Activated CD8-positive, alpha-beta T cell treated with anti-CD3 and anti-CD28 coated beads for 36 hours (primary cell): ENCODE measurements around the gene NAA40. TPM values are rescaled to one million over a fixed set of nuclear protein-coding genes. Genes with fewer than 3 reads are reported as not detected.

Experiments
- ATAC-seq: fragments of 200-7000 bp; cut with Tn5 transposase; one replicate; pipeline ENCODE4 v1.10.0; 2021; ENCODE audit warnings: mild to moderate bottlenecking, moderate library complexity
- CTCF ChIA-PET: fragments of 350-600 bp; sonication (Branson Sonifier 250); formaldehyde crosslinking; loops from one replicate; lab custom pipeline; 2021; ENCODE audit warnings: antibody characterized with exemption; lab: Charles Lee
- POLR2A ChIA-PET: fragments of 350-600 bp; sonication (Branson Sonifier 250); formaldehyde crosslinking; loops from one replicate; lab custom pipeline; 2021; ENCODE audit warnings: antibody characterized with exemption; lab: Charles Lee
- DNase-seq: peaks from one replicate; pipeline ENCODE4 v3.0.0-alpha.2; 2020
- H3K27ac Mint-ChIP-seq: one replicate; pipeline ENCODE4 v1.8.0; 2021; ENCODE audit warnings: mild to moderate bottlenecking, mixed read lengths
- H3K27me3 Mint-ChIP-seq: one replicate; pipeline ENCODE4 v1.8.0; 2021; ENCODE audit warnings: mixed read lengths
- H3K36me3 Mint-ChIP-seq: one replicate; pipeline ENCODE4 v1.8.0; 2021; ENCODE audit warnings: low read depth, mixed read lengths
- H3K4me1 Mint-ChIP-seq: one replicate; pipeline ENCODE4 v1.8.0; 2021; ENCODE audit warnings: low read depth, mixed read lengths
- H3K4me3 Mint-ChIP-seq: one replicate; pipeline ENCODE4 v1.8.0; 2021; ENCODE audit warnings: mild to moderate bottlenecking, moderate library complexity, mixed read lengths
- H3K9me3 Mint-ChIP-seq: one replicate; pipeline ENCODE4 v1.8.0; 2021; ENCODE audit warnings: mixed read lengths
- intact Hi-C: fragments of 100-400 bp; cut with micrococcal nuclease; formaldehyde crosslinking; loops from one replicate; pipeline ENCODE4 v1.10.0; 2022
- total RNA-seq, 2 experiments: library from RNA; stranded (reverse); gene quantifications; one replicate each; pipeline ENCODE4 v1.2.3, GENCODE V29; 2021
- TF ChIP-seq, protein P1 (sequence below): fragments of 200-600 bp; IDR thresholded peaks from one replicate; pipeline ENCODE4 v1.8.0; 2022; ENCODE audit warnings: antibody characterized with exemption, mild to moderate bottlenecking

The NAA40 gene
- total RNA-seq, 2 experiments from 2014 or later, result 18.5 to 20.5 TPM

DNA sequence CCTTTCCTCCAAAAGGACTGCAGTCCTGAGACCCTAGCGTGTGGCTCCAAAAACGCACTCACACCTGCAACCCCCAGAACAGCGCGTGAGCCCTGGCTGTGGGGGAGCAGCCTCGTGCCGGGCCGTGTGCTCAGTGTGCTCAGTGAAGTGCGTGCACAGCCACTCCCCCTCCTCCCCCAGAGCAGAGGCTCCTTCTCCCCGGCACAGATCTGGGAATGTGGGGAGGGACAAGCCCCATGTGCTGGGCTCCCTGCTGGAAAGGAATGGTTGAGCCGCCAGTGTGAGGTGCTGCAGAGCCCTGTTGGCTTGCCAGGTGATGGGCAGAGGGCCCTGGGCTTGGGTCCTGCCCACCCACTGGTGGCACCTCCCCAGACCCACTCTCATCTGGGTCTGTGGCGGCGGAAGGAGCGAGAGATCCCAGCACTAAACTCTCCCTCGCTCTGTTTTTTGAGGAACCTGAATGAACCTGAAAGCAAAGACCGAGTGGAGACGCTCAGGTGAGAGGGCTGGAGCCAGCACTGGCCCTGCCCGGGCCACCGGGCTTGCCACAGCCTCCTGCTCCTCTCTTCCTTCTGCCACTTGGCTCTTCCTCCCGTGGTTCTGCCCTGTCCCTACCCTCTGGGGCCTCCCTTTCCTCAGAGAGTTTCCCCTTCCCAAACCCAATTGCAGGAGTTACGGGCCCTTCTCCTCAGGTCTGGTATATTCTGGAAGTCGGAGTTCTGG, 30.8 kb upstream of the NAA40 start:
- Mint-ChIP-seq H3K27ac (no peak overlapping the region), H3K36me3 (peaks cover 33% of the 10 kb centered on the region), H3K4me1 (peaks cover 2% of the 10 kb centered on the region), H3K4me3 (no peak overlapping the region), H3K27me3 (no peaks in the 10 kb centered on the region), H3K9me3 (no peaks in the 10 kb centered on the region)
- TF ChIP-seq, protein P1, sequence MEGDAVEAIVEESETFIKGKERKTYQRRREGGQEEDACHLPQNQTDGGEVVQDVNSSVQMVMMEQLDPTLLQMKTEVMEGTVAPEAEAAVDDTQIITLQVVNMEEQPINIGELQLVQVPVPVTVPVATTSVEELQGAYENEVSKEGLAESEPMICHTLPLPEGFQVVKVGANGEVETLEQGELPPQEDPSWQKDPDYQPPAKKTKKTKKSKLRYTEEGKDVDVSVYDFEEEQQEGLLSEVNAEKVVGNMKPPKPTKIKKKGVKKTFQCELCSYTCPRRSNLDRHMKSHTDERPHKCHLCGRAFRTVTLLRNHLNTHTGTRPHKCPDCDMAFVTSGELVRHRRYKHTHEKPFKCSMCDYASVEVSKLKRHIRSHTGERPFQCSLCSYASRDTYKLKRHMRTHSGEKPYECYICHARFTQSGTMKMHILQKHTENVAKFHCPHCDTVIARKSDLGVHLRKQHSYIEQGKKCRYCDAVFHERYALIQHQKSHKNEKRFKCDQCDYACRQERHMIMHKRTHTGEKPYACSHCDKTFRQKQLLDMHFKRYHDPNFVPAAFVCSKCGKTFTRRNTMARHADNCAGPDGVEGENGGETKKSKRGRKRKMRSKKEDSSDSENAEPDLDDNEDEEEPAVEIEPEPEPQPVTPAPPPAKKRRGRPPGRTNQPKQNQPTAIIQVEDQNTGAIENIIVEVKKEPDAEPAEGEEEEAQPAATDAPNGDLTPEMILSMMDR, result no peak
- CTCF ChIA-PET, result interaction anchor here (1.7 to 3.2 kb wide), 4 partner anchors 10 to 75 kb away, joined by 4 to 25 read pairs (median 8); partner anchors contain the start of gene MARK2
- intact Hi-C loops, result no loop called here
- DNase-seq, result no peak
- POLR2A ChIA-PET, result no interaction called here
- no peak for ATAC-seq

DNA sequence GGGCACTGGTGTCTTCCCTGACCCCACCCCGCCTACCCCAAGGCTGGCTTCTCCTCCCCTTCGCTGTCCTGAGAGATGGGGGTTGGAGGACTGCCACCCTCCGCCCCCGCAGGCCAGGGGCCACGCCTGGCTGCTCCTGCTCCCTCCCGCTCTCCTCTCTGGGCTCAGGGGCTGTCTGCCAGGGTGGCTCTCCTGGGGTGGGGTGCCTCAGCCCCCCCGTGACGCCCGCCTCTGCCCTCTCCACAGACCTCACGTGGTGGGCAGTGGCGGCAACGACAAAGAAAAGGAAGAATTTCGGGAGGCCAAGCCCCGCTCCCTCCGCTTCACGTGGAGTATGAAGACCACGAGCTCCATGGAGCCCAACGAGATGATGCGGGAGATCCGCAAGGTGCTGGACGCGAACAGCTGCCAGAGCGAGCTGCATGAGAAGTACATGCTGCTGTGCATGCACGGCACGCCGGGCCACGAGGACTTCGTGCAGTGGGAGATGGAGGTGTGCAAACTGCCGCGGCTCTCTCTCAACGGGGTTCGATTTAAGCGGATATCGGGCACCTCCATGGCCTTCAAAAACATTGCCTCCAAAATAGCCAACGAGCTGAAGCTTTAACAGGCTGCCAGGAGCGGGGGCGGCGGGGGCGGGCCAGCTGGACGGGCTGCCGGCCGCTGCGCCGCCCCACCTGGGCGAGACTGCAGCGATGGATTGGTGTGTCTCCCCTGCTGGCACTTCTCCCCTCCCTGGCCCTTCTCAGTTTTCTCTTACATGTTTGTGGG, 30.0 kb upstream of the NAA40 start:
- intact Hi-C loops, result no loop called here
- CTCF ChIA-PET, result interaction anchor here (3.2 kb wide), 1 partner anchor 72 kb away, joined by 25 read pairs; the partner anchor contains the start of gene MARK2
- TF ChIP-seq, protein P1, result no peak
- Mint-ChIP-seq H3K4me3 (no peak overlapping the region), H3K36me3 (peaks cover 25% of the 10 kb centered on the region), H3K27me3 (no peaks in the 10 kb centered on the region), H3K9me3 (no peaks in the 10 kb centered on the region), H3K4me1 (peaks cover 2% of the 10 kb centered on the region), H3K27ac (no peak overlapping the region)
- no peak for ATAC-seq
- DNase-seq, result no peak
- POLR2A ChIA-PET, result no interaction called here

DNA sequence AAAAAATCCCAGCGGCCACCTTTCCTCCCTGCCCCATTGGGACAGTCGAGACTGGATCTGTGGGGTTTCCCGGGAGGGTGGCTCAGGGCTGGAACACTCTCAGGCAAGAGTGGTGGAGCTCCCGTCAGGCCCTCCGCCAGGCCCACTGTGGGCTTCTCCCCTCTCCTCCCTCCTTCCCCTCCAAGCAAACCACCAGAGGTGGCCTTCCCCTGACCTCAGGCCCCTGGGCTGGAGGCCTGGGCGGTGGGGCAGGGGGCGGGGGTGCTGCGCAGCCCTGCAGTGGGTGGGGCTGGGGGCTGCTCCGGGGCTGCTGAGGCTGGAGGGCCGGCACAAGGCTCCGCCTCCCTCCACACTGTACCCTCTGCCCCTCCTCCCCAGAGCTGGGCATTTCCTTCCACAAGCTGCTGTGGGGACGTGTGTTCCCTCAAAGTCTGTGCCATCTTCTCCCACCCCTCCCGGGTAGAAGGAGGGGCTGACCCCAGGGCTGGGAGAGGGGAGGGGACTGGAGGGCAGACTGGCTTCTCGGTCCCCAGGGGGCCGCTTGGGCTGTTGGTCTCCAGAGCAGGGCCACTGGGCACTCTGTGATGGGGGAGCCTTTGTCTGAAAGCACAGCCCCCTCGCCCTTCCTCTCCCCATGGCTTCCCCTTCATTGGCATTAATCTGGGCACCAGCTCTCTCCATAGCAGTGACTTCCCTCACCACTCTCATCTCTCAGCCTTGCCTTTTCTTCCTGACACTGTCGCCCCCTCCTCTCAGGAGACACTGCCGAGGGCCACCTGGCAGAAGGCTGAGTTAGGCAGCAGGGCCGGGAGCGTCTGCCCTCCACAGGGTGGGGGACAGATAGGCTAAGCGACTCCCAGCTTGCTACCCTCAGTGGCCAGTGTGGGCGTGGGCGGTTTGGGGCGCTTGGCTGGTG, 29.0 kb upstream of the NAA40 start:
- H3K27me3 Mint-ChIP-seq, result no peaks in the 10 kb centered on the region
- H3K4me3 Mint-ChIP-seq, result no peak overlapping the region
- H3K9me3 Mint-ChIP-seq, result no peaks in the 10 kb centered on the region
- H3K27ac Mint-ChIP-seq, result no peak overlapping the region
- intact Hi-C loops, result no loop called here
- no peak for DNase-seq
- POLR2A ChIA-PET, result no interaction called here
- CTCF ChIA-PET, result interaction anchor here (3.2 kb wide), 1 partner anchor 73 kb away, joined by 25 read pairs; the partner anchor contains the start of gene MARK2
- no peak for ATAC-seq
- peaks cover 2% of the 10 kb centered on the region for H3K4me1 Mint-ChIP-seq
- TF ChIP-seq, protein P1, result no peak
- peaks cover 17% of the 10 kb centered on the region for H3K36me3 Mint-ChIP-seq

DNA sequence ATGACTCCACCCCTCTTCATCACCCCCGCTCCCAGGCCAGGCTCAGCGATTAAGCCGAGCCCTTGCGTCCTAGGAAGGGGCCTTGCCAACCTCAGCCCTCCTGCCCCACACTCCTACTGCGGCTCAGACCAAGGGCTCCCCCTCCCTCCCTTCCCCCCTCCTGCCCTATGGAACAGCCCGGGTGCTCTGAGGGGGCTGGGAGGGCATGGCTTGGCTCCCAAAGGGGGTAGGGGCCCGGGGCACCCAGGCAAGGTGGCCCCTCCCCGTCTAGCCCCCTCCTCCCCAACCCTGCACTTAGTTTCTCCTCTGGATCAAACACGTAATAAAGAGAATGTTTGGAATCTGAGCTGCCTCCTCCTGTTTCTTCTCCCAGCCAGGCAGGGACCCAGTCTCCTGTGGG, 28.1 kb upstream of the NAA40 start:
- no peak overlapping the region for H3K4me3 Mint-ChIP-seq
- H3K4me1 Mint-ChIP-seq, result peaks cover 2% of the 10 kb centered on the region
- H3K9me3 Mint-ChIP-seq, result no peaks in the 10 kb centered on the region
- no peak overlapping the region for H3K27ac Mint-ChIP-seq
- DNase-seq (no peak), ATAC-seq (no peak)
- POLR2A ChIA-PET, result interaction anchor here (0.6 to 1.2 kb wide), 2 partner anchors 14 to 73 kb away, joined by 4 read pairs; no protein-coding TSS in a partner anchor
- CTCF ChIA-PET, result interaction anchor here (1.2 to 3.2 kb wide), 2 partner anchors 10 to 74 kb away, joined by 3 to 25 read pairs; partner anchors contain the start of gene MARK2
- intact Hi-C loops, result no loop called here
- no peaks in the 10 kb centered on the region for H3K27me3 Mint-ChIP-seq
- TF ChIP-seq, protein P1, result no peak
- H3K36me3 Mint-ChIP-seq, result peaks cover 10% of the 10 kb centered on the region
